ENCODE measurements around the gene ZBTB17. TPM values are rescaled to one million over a fixed set of nuclear protein-coding genes. Genes with fewer than 3 reads are reported as not detected.
"Not testable (repeated sequence)": the region's sequence is repeated elsewhere in the genome, so short reads cannot be mapped to it uniquely, and the experiment has no call there.

ZBTB17 gene
- total RNA-seq, 1 donor from 2014 or later: 42.2 TPM

DNA sequence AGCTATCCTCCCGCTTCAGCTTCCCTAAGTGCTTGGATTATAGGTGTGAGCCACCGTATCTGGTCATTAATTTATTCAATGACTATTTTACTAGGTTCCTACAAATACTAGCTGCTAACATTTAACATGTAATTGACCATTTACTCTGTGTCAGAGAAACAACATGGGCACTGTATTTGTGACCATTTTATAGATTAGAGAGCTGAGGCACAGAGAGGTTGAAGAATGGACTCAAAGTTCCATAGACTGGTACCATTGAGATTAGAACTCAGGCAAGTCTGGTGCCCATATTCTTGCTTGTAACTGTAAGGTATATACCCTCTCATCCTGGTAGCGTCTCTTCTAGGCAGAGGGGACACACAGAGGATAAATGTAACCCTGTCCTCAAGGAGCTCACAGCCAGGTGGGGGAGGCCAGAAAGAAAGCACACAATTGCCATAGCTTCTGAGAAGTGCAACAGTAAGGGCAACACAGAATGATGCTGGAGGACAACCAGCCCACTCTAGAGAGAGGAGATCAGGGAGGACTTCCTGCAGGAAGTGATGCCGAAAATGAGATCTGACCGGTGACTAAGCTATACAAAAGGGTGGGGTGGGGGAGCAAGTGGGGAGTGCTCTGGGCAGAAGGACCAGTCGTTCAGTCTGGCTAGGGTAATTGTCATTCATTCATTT is 31.9 kb upstream of the ZBTB17 start:
- Mint-ChIP-seq H3K4me1 (ENCODE audit: unreplicated experiment) (no peaks in the 10 kb centered on the region), H3K27me3 (no peaks in the 10 kb centered on the region), H3K4me3 (no peak overlapping the region), H3K9me3 (no peaks in the 10 kb centered on the region), H3K27ac (no peak overlapping the region), H3K36me3 (no peaks in the 10 kb centered on the region)
- TF ChIP-seq, protein P1, sequence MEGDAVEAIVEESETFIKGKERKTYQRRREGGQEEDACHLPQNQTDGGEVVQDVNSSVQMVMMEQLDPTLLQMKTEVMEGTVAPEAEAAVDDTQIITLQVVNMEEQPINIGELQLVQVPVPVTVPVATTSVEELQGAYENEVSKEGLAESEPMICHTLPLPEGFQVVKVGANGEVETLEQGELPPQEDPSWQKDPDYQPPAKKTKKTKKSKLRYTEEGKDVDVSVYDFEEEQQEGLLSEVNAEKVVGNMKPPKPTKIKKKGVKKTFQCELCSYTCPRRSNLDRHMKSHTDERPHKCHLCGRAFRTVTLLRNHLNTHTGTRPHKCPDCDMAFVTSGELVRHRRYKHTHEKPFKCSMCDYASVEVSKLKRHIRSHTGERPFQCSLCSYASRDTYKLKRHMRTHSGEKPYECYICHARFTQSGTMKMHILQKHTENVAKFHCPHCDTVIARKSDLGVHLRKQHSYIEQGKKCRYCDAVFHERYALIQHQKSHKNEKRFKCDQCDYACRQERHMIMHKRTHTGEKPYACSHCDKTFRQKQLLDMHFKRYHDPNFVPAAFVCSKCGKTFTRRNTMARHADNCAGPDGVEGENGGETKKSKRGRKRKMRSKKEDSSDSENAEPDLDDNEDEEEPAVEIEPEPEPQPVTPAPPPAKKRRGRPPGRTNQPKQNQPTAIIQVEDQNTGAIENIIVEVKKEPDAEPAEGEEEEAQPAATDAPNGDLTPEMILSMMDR (conservative IDR thresholded peaks at IDR 0.05): no peak
- no peak for DNase-seq (ENCODE audit: extremely low spot score, unreplicated experiment)

- no peaks in the 10 kb centered on the region for H3K4me1 Mint-ChIP-seq (ENCODE audit: unreplicated experiment)
- no peaks in the 10 kb centered on the region for H3K36me3 Mint-ChIP-seq
- TF ChIP-seq, protein P1 (conservative IDR thresholded peaks at IDR 0.05): no peak
- no peak overlapping the region for H3K4me3 Mint-ChIP-seq
- DNase-seq (ENCODE audit: extremely low spot score, unreplicated experiment): no peak
- H3K9me3 Mint-ChIP-seq: no peaks in the 10 kb centered on the region
- no peaks in the 10 kb centered on the region for H3K27me3 Mint-ChIP-seq
- peak overlapping the region; percentile 31 for H3K27ac Mint-ChIP-seq
Observed at GRCh38 chr1:16006552-16007485, 30.9 kb upstream of the ZBTB17 start.

GRCh38 chr1:16006010-16006409 is 30.1 kb upstream of the ZBTB17 start:
- TF ChIP-seq, protein P1 (conservative IDR thresholded peaks at IDR 0.05): no peak
- H3K27me3 Mint-ChIP-seq: no peaks in the 10 kb centered on the region
- DNase-seq (ENCODE audit: extremely low spot score, unreplicated experiment): no peak
- H3K9me3 Mint-ChIP-seq: no peaks in the 10 kb centered on the region
- no peaks in the 10 kb centered on the region for H3K36me3 Mint-ChIP-seq
- H3K4me3 Mint-ChIP-seq: no peak overlapping the region
- H3K4me1 Mint-ChIP-seq (ENCODE audit: unreplicated experiment): no peaks in the 10 kb centered on the region
- H3K27ac Mint-ChIP-seq: no peak overlapping the region

- no peak for DNase-seq (ENCODE audit: extremely low spot score, unreplicated experiment)
- H3K36me3 Mint-ChIP-seq: no peaks in the 10 kb centered on the region
Observed at GRCh38 chr1:16005597-16005996, 29.7 kb upstream of the ZBTB17 start.

GRCh38 chr1:16001274-16001673 is 25.4 kb upstream of the ZBTB17 start:
- H3K4me1 Mint-ChIP-seq (ENCODE audit: unreplicated experiment); H3K27ac Mint-ChIP-seq; H3K4me3 Mint-ChIP-seq; DNase-seq (ENCODE audit: extremely low spot score, unreplicated experiment); H3K36me3 Mint-ChIP-seq; H3K9me3 Mint-ChIP-seq: not testable (repeated sequence)
- peaks cover 11% of the 10 kb centered on the region for H3K27me3 Mint-ChIP-seq

More at GRCh38 chr1:16005597-16005996, 29.7 kb upstream of the ZBTB17 start:
- Mint-ChIP-seq H3K27me3 (no peaks in the 10 kb centered on the region), H3K9me3 (no peaks in the 10 kb centered on the region), H3K4me1 (ENCODE audit: unreplicated experiment) (no peaks in the 10 kb centered on the region), H3K27ac (no peak overlapping the region), H3K4me3 (no peak overlapping the region)
- TF ChIP-seq, protein P1 (conservative IDR thresholded peaks at IDR 0.05): no peak

DNA sequence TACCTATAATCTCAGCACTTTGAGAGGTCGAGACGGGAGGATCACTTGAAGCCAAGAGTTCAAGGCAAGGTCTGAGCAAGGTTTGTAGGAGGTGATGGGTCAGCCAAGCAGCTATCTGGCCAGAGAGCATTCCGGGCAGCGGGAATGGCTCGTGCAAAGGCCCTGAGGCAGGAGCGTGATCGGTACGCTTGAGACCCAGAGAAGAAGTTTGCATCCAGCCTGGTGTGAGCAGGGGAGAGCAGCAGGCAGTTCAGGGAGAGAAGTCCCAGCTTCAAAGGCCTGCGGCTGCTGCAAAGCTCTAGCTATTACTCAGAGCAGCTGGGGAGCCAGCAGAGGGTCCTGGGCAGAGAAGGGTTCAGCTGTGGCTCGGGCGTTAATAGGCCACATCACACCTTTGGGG is 23.0 kb upstream of the ZBTB17 start:
- TF ChIP-seq, protein P1 (conservative IDR thresholded peaks at IDR 0.05): no peak
- DNase-seq (ENCODE audit: extremely low spot score, unreplicated experiment): no peak
- Mint-ChIP-seq H3K9me3 (no peaks in the 10 kb centered on the region), H3K27me3 (peaks cover 11% of the 10 kb centered on the region), H3K36me3 (no peaks in the 10 kb centered on the region), H3K4me1 (ENCODE audit: unreplicated experiment) (no peaks in the 10 kb centered on the region), H3K27ac (no peak overlapping the region), H3K4me3 (no peak overlapping the region)

All from type B pancreatic cell (in vitro differentiated cells).